Measurements from ENCODE around the gene GTPBP2.
"Not testable (repeated sequence)": the region's sequence is repeated elsewhere in the genome, so short reads cannot be mapped to it uniquely, and the experiment has no call there.

The GTPBP2 gene

DNA sequence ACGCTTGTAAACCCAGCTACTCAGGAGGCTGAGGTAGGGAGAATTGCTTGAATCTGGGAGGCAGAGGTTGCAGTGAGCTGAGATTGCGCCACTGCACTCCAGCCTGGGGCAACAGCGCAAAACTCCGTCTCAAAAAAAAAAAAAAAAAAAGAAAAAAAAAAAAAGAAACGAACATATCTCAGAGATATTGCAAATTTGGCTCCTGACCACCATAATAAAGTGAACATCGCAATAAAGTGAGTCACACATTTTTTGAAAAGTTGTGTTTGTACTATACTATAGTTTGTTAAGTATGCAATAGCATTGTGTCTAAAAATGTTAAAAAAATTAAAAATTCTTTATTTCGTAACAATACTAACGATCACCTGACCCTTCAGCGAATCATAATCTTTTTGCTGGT is 29.1 kb upstream of the GTPBP2 start:
- DNase-seq (ENCODE audit: low read depth in 2 of 2), result no peak
- TF ChIP-seq, protein P1, sequence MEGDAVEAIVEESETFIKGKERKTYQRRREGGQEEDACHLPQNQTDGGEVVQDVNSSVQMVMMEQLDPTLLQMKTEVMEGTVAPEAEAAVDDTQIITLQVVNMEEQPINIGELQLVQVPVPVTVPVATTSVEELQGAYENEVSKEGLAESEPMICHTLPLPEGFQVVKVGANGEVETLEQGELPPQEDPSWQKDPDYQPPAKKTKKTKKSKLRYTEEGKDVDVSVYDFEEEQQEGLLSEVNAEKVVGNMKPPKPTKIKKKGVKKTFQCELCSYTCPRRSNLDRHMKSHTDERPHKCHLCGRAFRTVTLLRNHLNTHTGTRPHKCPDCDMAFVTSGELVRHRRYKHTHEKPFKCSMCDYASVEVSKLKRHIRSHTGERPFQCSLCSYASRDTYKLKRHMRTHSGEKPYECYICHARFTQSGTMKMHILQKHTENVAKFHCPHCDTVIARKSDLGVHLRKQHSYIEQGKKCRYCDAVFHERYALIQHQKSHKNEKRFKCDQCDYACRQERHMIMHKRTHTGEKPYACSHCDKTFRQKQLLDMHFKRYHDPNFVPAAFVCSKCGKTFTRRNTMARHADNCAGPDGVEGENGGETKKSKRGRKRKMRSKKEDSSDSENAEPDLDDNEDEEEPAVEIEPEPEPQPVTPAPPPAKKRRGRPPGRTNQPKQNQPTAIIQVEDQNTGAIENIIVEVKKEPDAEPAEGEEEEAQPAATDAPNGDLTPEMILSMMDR (IDR thresholded peaks at IDR 0.05; ENCODE audit: low read depth, low read length), result no peak

DNA sequence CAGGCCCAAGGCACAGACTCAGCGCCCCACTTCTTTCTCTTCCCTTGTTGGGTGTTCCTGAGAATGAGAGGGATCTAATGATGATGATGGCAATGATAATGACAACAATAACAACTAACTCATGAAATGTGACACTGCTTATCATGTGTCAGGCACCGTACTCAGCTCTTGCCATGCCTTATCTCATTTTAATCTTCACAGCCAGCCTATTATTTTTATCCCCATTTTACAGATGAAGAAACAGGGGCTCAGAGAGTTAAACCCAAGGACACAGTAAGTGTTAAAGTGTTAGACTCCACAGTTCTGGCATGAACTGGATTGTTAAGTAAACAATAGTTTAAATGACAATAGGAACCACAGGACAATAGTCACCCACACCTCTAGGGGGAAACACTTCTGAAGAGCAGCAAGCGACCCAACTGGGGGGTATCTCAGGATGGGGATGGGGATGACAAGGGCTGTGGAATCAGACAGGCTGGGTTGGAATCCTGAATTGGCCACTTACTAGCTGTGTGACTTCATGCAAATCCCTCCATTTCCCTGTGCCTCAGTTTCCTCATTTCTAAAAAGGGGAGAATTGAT is 28.2 kb upstream of the GTPBP2 start:
- DNase-seq (ENCODE audit: low read depth in 2 of 2), result no peak
- TF ChIP-seq, protein P1 (IDR thresholded peaks at IDR 0.05; ENCODE audit: low read depth, low read length), result no peak
- H3K4me3 ChIP-seq (replicated peaks in 1 of 2; ENCODE audit: low read depth in 2 of 2, low read length in 2 of 2), result no peak overlapping the region

More for the DNA sequence above, 29.1 kb upstream of the GTPBP2 start:
- no peak overlapping the region for H3K4me3 ChIP-seq (replicated peaks in 1 of 2; ENCODE audit: low read depth in 2 of 2, low read length in 2 of 2)

DNA sequence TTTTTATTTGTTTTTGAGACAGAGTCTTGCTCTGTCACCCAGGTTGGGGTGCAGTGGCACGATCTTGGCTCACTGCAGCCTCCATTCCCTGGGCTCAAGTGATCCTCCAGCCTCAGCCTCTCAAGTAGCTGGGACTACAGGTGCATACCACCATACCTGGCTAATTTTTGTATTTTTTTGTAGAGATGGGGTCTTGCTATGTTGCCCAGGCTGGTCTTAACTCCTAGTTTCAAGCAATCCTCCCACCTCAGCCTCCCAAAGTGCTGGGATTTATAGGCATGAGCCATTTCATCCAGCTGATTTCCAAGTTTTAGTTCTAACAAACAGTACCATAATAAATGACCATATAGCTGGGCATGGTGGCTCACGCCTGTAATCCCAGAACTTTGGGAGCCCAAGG is 23.8 kb upstream of the GTPBP2 start:
- DNase-seq (ENCODE audit: low read depth in 2 of 2); H3K4me3 ChIP-seq (replicated peaks in 1 of 2; ENCODE audit: low read depth in 2 of 2, low read length in 2 of 2): not testable (repeated sequence)

DNA sequence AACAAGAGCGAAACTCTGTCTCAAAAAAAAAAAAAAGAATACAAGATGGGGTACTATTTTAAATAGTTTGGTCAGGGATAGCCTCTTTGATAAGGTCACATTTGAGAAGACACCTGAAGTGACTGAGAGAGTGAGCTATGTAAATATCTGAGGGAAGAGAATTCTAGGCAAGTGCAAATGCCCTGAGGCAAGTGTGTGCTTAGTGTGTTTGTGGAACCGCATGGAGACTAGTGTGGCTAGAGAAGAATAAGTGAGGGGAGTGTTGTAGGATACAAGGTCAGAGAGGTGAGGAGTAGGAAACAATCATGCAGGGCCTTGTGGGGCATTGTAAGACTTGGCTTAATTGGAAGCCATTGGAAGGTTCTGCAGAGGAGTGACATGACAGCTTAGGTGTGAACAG is 19.2 kb upstream of the GTPBP2 start:
- TF ChIP-seq, protein P1 (IDR thresholded peaks at IDR 0.05; ENCODE audit: low read depth, low read length), result no peak
- DNase-seq (ENCODE audit: low read depth in 2 of 2), result no peak
- H3K4me3 ChIP-seq (replicated peaks in 1 of 2; ENCODE audit: low read depth in 2 of 2, low read length in 2 of 2), result no peak overlapping the region

DNA sequence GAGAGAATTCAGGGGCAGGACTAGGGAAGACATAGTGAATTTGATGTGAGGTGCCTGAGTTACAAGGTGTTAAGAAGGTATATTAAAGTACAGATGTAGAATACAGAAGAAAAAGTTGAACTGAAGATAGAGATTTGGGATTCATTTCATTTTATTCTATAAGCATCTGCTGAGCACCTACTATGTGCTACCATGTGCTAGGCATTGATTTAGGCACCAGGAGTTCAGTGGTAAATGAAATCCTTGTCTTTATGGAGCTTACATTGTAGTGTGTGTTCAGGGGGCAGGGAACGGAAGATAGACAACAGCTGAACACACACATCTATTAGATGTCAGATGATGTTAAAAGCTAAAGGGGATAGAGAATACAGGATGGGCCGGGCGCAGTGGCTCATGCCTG is 18.5 kb upstream of the GTPBP2 start:
- H3K4me3 ChIP-seq (replicated peaks in 1 of 2; ENCODE audit: low read depth in 2 of 2, low read length in 2 of 2), result no peak overlapping the region
- DNase-seq (ENCODE audit: low read depth in 2 of 2), result no peak
- TF ChIP-seq, protein P1 (IDR thresholded peaks at IDR 0.05; ENCODE audit: low read depth, low read length), result no peak

DNA sequence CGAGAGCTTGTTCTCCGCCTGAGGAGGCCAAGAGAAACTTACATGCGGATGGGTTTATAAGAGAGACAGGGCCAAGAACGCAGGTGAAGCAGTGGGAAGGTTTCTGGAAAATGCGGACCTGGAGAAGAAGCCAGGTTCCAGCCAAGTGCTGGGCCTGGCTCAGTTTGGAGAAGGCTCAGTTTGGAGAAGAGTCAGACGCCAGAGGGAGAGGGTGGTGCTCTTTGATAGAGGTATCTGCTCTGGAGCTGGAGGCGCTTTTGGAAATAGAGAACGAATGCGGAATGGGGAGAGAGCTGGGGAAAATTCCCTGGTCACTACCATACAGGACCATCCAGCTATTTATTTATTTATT is 16.5 kb upstream of the GTPBP2 start:
- H3K4me3 ChIP-seq (replicated peaks in 1 of 2; ENCODE audit: low read depth in 2 of 2, low read length in 2 of 2), result peak overlapping the region; percentile 51 to 59
- TF ChIP-seq, protein P1 (IDR thresholded peaks at IDR 0.05; ENCODE audit: low read depth, low read length), result no peak
- DNase-seq (ENCODE audit: low read depth in 2 of 2), result no peak

DNA sequence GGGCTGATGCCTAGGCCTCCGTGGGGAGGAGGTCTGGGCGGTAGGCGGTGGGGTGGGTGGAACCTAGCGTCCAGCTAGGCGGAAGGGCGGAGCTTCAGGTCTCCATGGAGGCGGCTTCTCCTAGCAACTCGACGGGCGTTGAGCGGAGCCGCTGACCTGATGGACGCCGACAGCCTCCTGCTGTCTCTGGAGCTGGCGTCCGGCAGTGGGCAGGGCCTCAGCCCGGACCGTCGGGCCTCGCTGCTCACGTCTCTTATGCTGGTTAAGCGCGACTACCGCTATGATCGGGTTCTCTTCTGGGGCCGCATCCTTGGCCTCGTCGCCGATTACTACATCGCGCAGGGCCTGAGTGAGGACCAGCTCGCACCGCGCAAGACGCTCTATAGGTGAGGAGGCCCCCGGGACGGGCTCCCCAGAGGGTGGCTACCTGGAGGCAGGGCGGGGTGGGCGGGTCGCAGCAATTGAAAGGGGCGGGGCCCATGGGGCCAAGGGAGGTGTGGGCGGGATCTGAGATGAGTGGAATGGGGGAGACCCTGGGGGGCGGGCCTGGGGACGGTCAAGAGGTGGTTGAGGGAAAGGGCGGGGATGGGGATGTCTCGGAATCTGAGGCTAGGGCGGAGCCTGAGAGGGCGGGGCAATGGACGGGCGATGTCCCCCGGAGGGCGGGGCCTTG is 16.0 kb upstream of the GTPBP2 start, which contains the start of gene RSPH9:
RSPH9 (plus strand) TSS at position 97 of the 673 bp plus-strand sequence; CDS start at position 160, 63 bp downstream.
- DNase-seq (ENCODE audit: low read depth in 2 of 2), result peak; percentile 62 to 66
- TF ChIP-seq, protein P1 (IDR thresholded peaks at IDR 0.05; ENCODE audit: low read depth, low read length), result no peak
- peak within 1 kb of the TSS; percentile 51 to 59 for H3K4me3 ChIP-seq (replicated peaks in 1 of 2; ENCODE audit: low read depth in 2 of 2, low read length in 2 of 2)
